RWPE2 (cell line): Measurements from ENCODE around the gene SPRR2A.
"Not testable (repeated sequence)": the region's sequence is repeated elsewhere in the genome, so short reads cannot be mapped to it uniquely, and the experiment has no call there.

Experiments
- ATAC-seq: fragments of 200-7000 bp; cut with Tn5 transposase; 3 replicates; pipeline ENCODE4 v1.9.1; 2021; ENCODE audit warnings: low read depth
- DNase-seq: peaks from one replicate; pipeline ENCODE4 v3.0.0-alpha.2; 2020; ENCODE audit warnings: low spot score
- H3K27ac ChIP-seq: fragments of 450-650 bp; 2 replicates; pipeline ENCODE4 v1.5.1; 2017; ENCODE audit warnings: mild to moderate bottlenecking; ENCODE audit not compliant: poor library complexity, severe bottlenecking
- H3K27me3 ChIP-seq: fragments of 250-450 bp; sonication (Bioruptor Pico); 2 replicates; pipeline ENCODE4 v1.5.1; 2021; ENCODE audit warnings: mild to moderate bottlenecking, moderate library complexity; ENCODE audit not compliant: insufficient read depth, poor library complexity, severe bottlenecking
- H3K36me3 ChIP-seq: fragments of 250-450 bp; sonication (Bioruptor Pico); 2 replicates; pipeline ENCODE4 v1.5.1; 2020; ENCODE audit warnings: low read depth, mild to moderate bottlenecking, moderate library complexity
- H3K4me1 ChIP-seq: fragments of 250-450 bp; sonication (Bioruptor Pico); 2 replicates; pipeline ENCODE4 v1.5.1; 2021; ENCODE audit warnings: mild to moderate bottlenecking, moderate library complexity; ENCODE audit not compliant: insufficient read depth, poor library complexity, severe bottlenecking
- H3K4me3 ChIP-seq: fragments of 250-450 bp; sonication (Bioruptor Pico); 2 replicates; pipeline ENCODE4 v1.5.1; 2021; ENCODE audit warnings: mild to moderate bottlenecking, moderate library complexity; ENCODE audit not compliant: severe bottlenecking
- H3K9me3 ChIP-seq: fragments of 250-450 bp; sonication (Bioruptor Pico); 2 replicates; pipeline ENCODE4 v1.5.1; 2021; ENCODE audit warnings: mild to moderate bottlenecking, moderate library complexity; ENCODE audit not compliant: severe bottlenecking
- TF ChIP-seq, protein P1 (sequence below): fragments of 450-650 bp; IDR thresholded peaks from one replicate; pipeline ENCODE4 v1.5.1; 2017; ENCODE audit warnings: mild to moderate bottlenecking, moderate library complexity; ENCODE audit not compliant: poor library complexity, severe bottlenecking

The SPRR2A gene

DNA sequence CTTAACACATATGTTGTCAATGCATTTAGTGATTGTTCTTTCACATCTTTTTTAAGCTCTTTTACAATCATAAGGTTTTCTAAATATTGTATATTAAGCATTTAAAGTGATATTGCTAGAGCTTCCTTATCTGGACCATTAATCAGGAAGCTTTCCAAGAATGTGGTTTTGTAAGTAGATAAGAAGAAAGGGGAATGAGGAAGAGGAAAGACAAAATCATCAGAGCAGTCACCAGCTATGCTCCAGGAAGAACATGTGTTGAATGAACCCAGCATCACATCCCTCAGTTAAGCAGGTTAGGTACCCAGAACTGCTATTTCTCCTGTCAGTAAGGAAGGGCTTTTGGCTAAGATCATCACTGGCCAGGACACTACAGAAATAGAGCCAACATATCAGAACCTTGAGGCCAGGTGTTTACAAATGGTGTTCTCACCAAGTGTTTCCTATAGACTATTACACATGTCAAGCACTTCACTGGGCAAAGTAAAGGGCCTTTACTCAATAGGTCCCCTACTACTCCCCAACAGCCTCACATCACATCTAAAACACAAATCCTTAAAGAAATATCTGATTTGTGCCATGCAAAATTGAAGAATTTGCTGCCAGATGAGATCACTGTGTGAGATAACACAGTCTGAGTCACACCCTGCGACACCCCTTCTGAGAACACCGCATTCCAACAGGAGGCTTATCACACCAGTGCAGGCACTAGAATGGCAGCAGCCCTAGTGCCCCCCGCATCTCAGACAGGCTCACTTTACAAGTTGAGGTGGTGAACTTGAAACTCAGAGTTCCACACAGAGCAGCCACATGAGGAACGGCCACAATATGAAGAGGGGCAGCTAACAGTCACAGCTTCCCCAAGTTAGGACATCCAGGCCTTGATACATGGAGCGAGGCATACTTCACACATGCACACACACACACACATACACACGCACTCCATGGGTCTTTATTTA is 1.8 kb upstream of the SPRR2A start:
- ATAC-seq: no peak
- Histone ChIP-seq H3K9me3 (no peaks in the 10 kb centered on the region), H3K27ac (no peak overlapping the region), H3K4me3 (no peak overlapping the region), H3K27me3 (no peaks in the 10 kb centered on the region), H3K36me3 (no peaks in the 10 kb centered on the region), H3K4me1 (peaks cover 5% of the 10 kb centered on the region)
- TF ChIP-seq, protein P1, sequence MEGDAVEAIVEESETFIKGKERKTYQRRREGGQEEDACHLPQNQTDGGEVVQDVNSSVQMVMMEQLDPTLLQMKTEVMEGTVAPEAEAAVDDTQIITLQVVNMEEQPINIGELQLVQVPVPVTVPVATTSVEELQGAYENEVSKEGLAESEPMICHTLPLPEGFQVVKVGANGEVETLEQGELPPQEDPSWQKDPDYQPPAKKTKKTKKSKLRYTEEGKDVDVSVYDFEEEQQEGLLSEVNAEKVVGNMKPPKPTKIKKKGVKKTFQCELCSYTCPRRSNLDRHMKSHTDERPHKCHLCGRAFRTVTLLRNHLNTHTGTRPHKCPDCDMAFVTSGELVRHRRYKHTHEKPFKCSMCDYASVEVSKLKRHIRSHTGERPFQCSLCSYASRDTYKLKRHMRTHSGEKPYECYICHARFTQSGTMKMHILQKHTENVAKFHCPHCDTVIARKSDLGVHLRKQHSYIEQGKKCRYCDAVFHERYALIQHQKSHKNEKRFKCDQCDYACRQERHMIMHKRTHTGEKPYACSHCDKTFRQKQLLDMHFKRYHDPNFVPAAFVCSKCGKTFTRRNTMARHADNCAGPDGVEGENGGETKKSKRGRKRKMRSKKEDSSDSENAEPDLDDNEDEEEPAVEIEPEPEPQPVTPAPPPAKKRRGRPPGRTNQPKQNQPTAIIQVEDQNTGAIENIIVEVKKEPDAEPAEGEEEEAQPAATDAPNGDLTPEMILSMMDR: no peak
- no peak for DNase-seq

DNA sequence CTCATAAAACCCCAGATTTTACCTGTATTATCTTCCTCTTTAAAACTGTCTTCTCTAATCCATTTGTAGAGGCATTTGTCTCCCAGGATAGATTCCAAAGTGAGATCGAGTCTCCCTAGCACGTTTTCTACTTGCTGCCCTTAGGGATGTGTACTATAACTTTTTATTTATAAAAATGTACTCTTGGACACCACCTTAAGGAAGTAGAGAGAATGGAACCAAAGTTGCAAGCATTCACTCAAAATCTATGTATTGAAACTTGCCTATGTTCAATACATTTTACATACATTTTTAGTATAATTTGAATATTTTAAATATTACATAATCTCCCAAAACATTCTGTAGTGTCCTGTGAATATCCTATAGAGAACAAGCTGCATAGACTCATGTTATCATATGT is 842 bp upstream of the SPRR2A start:
- no peaks in the 10 kb centered on the region for H3K27me3 ChIP-seq
- TF ChIP-seq, protein P1: peak; percentile 39
- H3K9me3 ChIP-seq: no peaks in the 10 kb centered on the region
- no peaks in the 10 kb centered on the region for H3K36me3 ChIP-seq
- DNase-seq (no peak), ATAC-seq (no peak)
- H3K27ac ChIP-seq: no peak overlapping the region
- H3K4me3 ChIP-seq: no peak overlapping the region
- H3K4me1 ChIP-seq: peaks cover 5% of the 10 kb centered on the region

DNA sequence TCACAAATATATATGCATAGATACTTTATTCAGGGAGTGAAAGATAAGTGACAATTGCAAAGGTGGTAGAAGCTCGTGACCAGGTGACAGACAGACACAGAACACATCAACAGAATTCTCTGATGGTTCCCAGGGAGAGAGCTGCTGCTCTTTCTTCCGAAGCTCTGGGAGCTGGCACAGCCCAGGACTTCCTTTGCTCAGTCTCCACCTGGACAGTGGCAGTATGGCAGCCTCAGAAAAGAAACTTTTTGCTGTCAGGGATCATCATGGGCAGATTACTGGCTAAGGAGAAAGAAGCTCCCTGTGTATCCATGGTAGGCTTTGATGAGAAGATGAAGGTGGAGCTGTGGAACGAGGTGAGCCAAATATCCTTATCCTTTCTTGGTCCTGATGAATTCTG is 1.2 kb downstream of the SPRR2A start:
- not testable (repeated sequence) for H3K27me3 ChIP-seq, ATAC-seq, H3K4me1 ChIP-seq, H3K4me3 ChIP-seq, H3K36me3 ChIP-seq, DNase-seq, H3K27ac ChIP-seq, H3K9me3 ChIP-seq

GRCh38 chr1:153049211-153049610 is 8.1 kb downstream of the SPRR2A start:
- no peaks in the 10 kb centered on the region for H3K27me3 ChIP-seq
- TF ChIP-seq, protein P1: no peak
- no peak for ATAC-seq

GRCh38 chr1:153040950-153041631 is 16.2 kb downstream of the SPRR2A start, which contains the start of gene SPRR2D:
SPRR2D (minus strand) TSS chr1:153041120; CDS start chr1:153040346, 774 bp downstream.
- TF ChIP-seq, protein P1: no peak
- Histone ChIP-seq H3K27ac (peak within 1 kb of the TSS; percentile 6), H3K36me3 (no peaks in the 10 kb centered on the region), H3K4me3 (no peak within 1 kb of the TSS), H3K27me3 (no peaks in the 10 kb centered on the region), H3K4me1 (peaks cover 11% of the 10 kb centered on the region), H3K9me3 (peaks cover 2% of the 10 kb centered on the region)
- DNase-seq: no peak
- ATAC-seq: peak; percentile 38; the same call in 2 of the 3 replicates

More at GRCh38 chr1:153049211-153049610, 8.1 kb downstream of the SPRR2A start:
- DNase-seq: no peak
- Histone ChIP-seq H3K4me3 (no peak overlapping the region), H3K4me1 (peaks cover 15% of the 10 kb centered on the region), H3K9me3 (no peaks in the 10 kb centered on the region), H3K36me3 (no peaks in the 10 kb centered on the region), H3K27ac (no peak overlapping the region)
